ENCODE results near the gene C16orf89. TPM values are rescaled to one million over a fixed set of nuclear protein-coding genes. Genes with fewer than 3 reads are reported as not detected.
A peak's percentile ranks its signal among the peaks of the same experiment; 100 is the strongest.

The C16orf89 gene
- total RNA-seq, 1 donor from 2014 or later: 201 TPM

DNA sequence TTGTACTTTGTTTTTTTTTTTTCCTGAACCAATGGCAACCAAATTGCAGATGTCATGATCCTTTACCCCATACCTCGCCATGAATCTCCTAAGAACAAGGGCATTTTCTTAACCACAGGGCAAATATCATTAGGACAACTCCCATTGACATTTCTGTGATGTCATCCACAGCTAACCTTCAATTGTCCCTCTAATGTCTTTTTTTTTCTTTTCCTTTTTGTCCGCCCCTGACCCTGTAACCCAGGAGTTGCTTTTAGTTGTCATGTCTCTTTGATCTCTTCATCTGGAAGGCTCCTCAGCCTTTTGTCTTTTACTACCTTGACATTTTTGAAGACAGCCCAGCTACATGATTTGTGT is 31.6 kb downstream of the C16orf89 start:
- Histone ChIP-seq H3K4me1 (peaks cover 13% of the 10 kb centered on the region), H3K27ac (peak overlapping the region; percentile 52), H3K4me3 (peak overlapping the region; percentile 65), H3K36me3 (no peaks in the 10 kb centered on the region), H3K9me3 (no peaks in the 10 kb centered on the region), H3K27me3 (no peaks in the 10 kb centered on the region)
- TF ChIP-seq, protein P1, sequence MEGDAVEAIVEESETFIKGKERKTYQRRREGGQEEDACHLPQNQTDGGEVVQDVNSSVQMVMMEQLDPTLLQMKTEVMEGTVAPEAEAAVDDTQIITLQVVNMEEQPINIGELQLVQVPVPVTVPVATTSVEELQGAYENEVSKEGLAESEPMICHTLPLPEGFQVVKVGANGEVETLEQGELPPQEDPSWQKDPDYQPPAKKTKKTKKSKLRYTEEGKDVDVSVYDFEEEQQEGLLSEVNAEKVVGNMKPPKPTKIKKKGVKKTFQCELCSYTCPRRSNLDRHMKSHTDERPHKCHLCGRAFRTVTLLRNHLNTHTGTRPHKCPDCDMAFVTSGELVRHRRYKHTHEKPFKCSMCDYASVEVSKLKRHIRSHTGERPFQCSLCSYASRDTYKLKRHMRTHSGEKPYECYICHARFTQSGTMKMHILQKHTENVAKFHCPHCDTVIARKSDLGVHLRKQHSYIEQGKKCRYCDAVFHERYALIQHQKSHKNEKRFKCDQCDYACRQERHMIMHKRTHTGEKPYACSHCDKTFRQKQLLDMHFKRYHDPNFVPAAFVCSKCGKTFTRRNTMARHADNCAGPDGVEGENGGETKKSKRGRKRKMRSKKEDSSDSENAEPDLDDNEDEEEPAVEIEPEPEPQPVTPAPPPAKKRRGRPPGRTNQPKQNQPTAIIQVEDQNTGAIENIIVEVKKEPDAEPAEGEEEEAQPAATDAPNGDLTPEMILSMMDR (IDR thresholded peaks at IDR 0.05): no peak
- no peak for DNase-seq
- intact Hi-C loops (cut with DNase I): no loop called here
- ATAC-seq: no peak

DNA sequence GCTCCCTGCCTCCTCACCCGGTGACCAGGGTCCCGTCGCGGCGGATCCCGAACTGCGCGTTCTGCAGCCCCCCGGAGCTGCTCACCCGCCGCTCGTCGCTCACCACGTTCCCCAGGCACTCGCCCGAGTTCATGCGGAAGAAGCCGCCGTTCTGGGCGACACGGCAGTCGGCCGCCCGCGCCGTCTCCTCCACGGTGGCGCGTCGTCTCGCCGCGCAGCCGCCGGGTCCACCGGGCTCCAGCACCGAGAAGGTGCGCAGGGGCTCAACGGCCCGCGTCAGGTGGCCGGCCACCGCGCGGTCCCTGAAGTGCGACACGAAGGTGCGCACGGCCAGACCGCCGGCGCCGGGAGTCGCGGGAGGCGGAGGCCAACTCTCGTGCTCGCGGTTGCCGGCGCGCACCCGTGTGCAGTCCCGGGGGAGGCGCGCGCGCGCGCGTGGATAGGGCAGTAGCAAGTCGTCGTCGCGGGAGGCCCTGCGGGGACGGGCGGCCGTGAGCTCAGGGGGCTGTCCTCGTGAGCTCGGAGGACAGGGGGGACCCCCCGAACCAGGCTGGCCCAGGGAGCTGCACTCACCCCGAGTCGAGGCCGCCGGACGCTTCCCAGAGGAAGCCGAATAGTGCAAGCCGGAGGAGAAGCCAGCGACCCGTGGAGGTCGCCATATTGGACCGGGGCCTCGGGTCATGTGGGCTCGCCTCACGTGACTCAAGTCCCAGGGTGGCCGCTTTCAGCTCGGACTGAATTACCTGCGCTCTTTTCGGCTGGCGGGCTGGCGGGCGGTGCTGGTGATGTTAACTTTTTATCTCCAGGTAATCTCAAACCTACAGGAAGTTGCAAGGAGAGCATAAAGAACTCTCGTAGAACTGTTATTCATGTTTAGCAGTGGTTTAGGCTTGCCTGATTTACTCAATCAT is 32.2 kb downstream of the C16orf89 start, which contains the start of gene NAGPA:
Gene NAGPA, minus strand, starts transcription at position 680 of the 911 bp plus-strand sequence. Its CDS starts 21 bp downstream, at position 659.
- Histone ChIP-seq H3K27ac (peak within 1 kb of the TSS; percentile 52), H3K36me3 (no peaks in the 10 kb centered on the region), H3K4me3 (peak within 1 kb of the TSS; percentile 65), H3K27me3 (no peaks in the 10 kb centered on the region), H3K9me3 (no peaks in the 10 kb centered on the region), H3K4me1 (peaks cover 13% of the 10 kb centered on the region)
- ATAC-seq: peak; percentile 94
- peak; percentile 95 for DNase-seq
- intact Hi-C loops (cut with DNase I): no loop called here
- TF ChIP-seq, protein P1 (IDR thresholded peaks at IDR 0.05): no peak

DNA sequence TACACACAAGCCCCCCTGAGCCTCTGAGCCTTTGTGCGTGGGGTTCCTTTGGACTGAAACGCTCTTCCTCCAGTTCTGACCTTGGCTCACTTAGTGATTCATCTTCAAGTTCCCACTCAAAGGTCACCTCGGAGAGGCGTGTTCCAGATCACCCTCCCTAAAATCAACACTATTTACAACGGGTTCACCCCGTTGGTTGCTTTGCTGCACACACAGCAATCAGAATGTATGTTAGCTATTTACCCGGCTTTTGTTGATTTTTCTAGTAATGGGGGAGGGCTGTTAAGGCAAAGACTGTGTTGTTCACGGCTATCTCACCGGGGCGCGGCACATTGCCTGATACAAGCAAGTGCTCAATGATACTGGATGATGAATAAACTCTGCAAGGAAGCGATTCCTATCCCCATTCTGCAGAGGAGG is 33.0 kb downstream of the C16orf89 start:
- ATAC-seq (no peak), DNase-seq (no peak)

GRCh38 chr16:5031601-5032000 is 34.2 kb downstream of the C16orf89 start:
- TF ChIP-seq, protein P1 (IDR thresholded peaks at IDR 0.05): no peak
- H3K27ac ChIP-seq: no peak overlapping the region
- H3K9me3 ChIP-seq: no peaks in the 10 kb centered on the region
- no peaks in the 10 kb centered on the region for H3K36me3 ChIP-seq
- H3K4me3 ChIP-seq: no peak overlapping the region
- intact Hi-C loops (cut with DNase I): no loop called here
- ATAC-seq: no peak
- peaks cover 13% of the 10 kb centered on the region for H3K4me1 ChIP-seq
- no peaks in the 10 kb centered on the region for H3K27me3 ChIP-seq
- no peak for DNase-seq

More for the DNA sequence above, 33.0 kb downstream of the C16orf89 start:
- H3K27me3 ChIP-seq: no peaks in the 10 kb centered on the region
- H3K27ac ChIP-seq: no peak overlapping the region
- intact Hi-C loops (cut with DNase I): no loop called here
- no peaks in the 10 kb centered on the region for H3K9me3 ChIP-seq
- H3K4me3 ChIP-seq: peak overlapping the region; percentile 65
- H3K36me3 ChIP-seq: no peaks in the 10 kb centered on the region
- H3K4me1 ChIP-seq: peaks cover 13% of the 10 kb centered on the region
- TF ChIP-seq, protein P1 (IDR thresholded peaks at IDR 0.05): no peak

GRCh38 chr16:5030251-5030870 is 35.4 kb downstream of the C16orf89 start:
- intact Hi-C loops (cut with DNase I): no loop called here
- peaks cover 13% of the 10 kb centered on the region for H3K4me1 ChIP-seq
- ATAC-seq: no peak
- H3K4me3 ChIP-seq: no peak overlapping the region
- no peaks in the 10 kb centered on the region for H3K9me3 ChIP-seq
- no peak overlapping the region for H3K27ac ChIP-seq
- TF ChIP-seq, protein P1 (IDR thresholded peaks at IDR 0.05): no peak
- no peaks in the 10 kb centered on the region for H3K36me3 ChIP-seq
- no peaks in the 10 kb centered on the region for H3K27me3 ChIP-seq
- no peak for DNase-seq

All from upper lobe of right lung (tissue), 1 donor.